GM20431 (cell line): Measurements from ENCODE around the gene KRTCAP2.
"Not testable (repeated sequence)": the region's sequence is repeated elsewhere in the genome, so short reads cannot be mapped to it uniquely, and the experiment has no call there.

ENCODE experiments used
- in situ Hi-C: fragments of 300-500 bp; cut with MseI, MboI; formaldehyde crosslinking; loops from one replicate; pipeline ENCODE4 v1.15.0; 2020; ENCODE audit warnings: low sequenced_read_pairs; ENCODE audit not compliant: unreplicated experiment

The KRTCAP2 gene

GRCh38 chr1:155170806-155171205 is 2.3 kb downstream of the KRTCAP2 start:
- in situ Hi-C loops, result no loop called here

- in situ Hi-C loops, result no loop called here
Observed at GRCh38 chr1:155170101-155170785, 2.9 kb downstream of the KRTCAP2 start.

GRCh38 chr1:155169541-155169940 is 3.6 kb downstream of the KRTCAP2 start:
- in situ Hi-C loops, result no loop called here

- in situ Hi-C loops, result no loop called here
Observed at GRCh38 chr1:155168456-155169210, 4.5 kb downstream of the KRTCAP2 start.

- in situ Hi-C loops, result not testable (repeated sequence)
Observed at GRCh38 chr1:155168105-155168445, 5.0 kb downstream of the KRTCAP2 start.

- in situ Hi-C loops, result no loop called here
Observed at GRCh38 chr1:155167166-155168104, 5.7 kb downstream of the KRTCAP2 start.

- in situ Hi-C loops, result no loop called here
Observed at GRCh38 chr1:155166471-155167165, 6.5 kb downstream of the KRTCAP2 start.

- in situ Hi-C loops, result no loop called here
Observed at GRCh38 chr1:155166051-155166470, 7.0 kb downstream of the KRTCAP2 start.

GRCh38 chr1:155164625-155165024 is 8.5 kb downstream of the KRTCAP2 start:
- in situ Hi-C loops, result loop anchor here (5.0 kb wide), 1 partner anchor 67 kb away; no protein-coding TSS in a partner anchor

GRCh38 chr1:155163785-155164184 is 9.3 kb downstream of the KRTCAP2 start:
- in situ Hi-C loops, result loop anchor here (5.0 kb wide), 1 partner anchor 66 kb away; no protein-coding TSS in a partner anchor

- in situ Hi-C loops, result loop anchor here (5.0 kb wide), 1 partner anchor 65 kb away; no protein-coding TSS in a partner anchor
Observed at GRCh38 chr1:155162631-155163030, 10.5 kb downstream of the KRTCAP2 start.

GRCh38 chr1:155160128-155160527 is 13.0 kb downstream of the KRTCAP2 start:
- in situ Hi-C loops, result loop anchor here (5.0 kb wide), 1 partner anchor 63 kb away; no protein-coding TSS in a partner anchor

GRCh38 chr1:155158991-155159390 is 14.1 kb downstream of the KRTCAP2 start:
- in situ Hi-C loops, result no loop called here

- in situ Hi-C loops, result not testable (repeated sequence)
Observed at GRCh38 chr1:155155996-155156643, 17.0 kb downstream of the KRTCAP2 start.

- in situ Hi-C loops, result no loop called here
Observed at GRCh38 chr1:155145491-155145890, 27.6 kb downstream of the KRTCAP2 start.

GRCh38 chr1:155141749-155142148 is 31.4 kb downstream of the KRTCAP2 start:
- in situ Hi-C loops, result no loop called here

- in situ Hi-C loops, result no loop called here
Observed at GRCh38 chr1:155140630-155140953, 32.5 kb downstream of the KRTCAP2 start.

GRCh38 chr1:155139895-155140629 is 33.0 kb downstream of the KRTCAP2 start, which contains the start of gene DPM3:
Gene DPM3 (minus strand): TSS chr1:155140531. CDS start chr1:155140240, 291 bp downstream.
- in situ Hi-C loops, result no loop called here
